ENCODE results near the gene CFTR.

The CFTR gene

GRCh38 chr7:117590191-117590590 lies 110.4 kb downstream of the CFTR start:
- DNase-seq (ENCODE audit: low spot score): no peak

- DNase-seq (ENCODE audit: low spot score): no peak
Observed at GRCh38 chr7:117592011-117592635, 112.3 kb downstream of the CFTR start.

GRCh38 chr7:117596134-117596533 lies 116.3 kb downstream of the CFTR start:
- no peak for DNase-seq (ENCODE audit: low spot score)

GRCh38 chr7:117597755-117598154 lies 117.9 kb downstream of the CFTR start:
- no peak for DNase-seq (ENCODE audit: low spot score)

GRCh38 chr7:117600911-117601310 lies 121.1 kb downstream of the CFTR start:
- DNase-seq (ENCODE audit: low spot score): no peak

- no peak for DNase-seq (ENCODE audit: low spot score)
Observed at GRCh38 chr7:117603627-117604026, 123.8 kb downstream of the CFTR start.

DNA sequence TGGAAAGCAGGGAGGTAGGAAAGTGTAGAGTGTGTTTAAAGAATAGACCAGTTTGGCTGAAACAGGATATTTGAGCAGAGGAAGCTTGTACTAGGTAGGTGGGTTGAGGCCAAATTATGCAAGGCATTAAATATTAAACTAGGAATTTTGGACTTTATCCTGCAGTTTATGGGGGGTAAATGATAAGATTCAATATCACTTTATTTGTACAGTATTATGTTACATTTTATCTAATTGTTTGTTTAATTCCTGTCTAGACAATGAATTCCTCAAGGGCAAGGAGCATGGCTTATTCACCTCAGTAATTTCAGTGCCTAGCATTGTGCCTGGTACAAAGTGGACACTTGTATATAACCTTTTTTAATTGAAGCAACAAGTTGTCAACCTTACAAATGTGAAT lies 125.9 kb downstream of the CFTR start:
- DNase-seq (ENCODE audit: low spot score): no peak

DNA sequence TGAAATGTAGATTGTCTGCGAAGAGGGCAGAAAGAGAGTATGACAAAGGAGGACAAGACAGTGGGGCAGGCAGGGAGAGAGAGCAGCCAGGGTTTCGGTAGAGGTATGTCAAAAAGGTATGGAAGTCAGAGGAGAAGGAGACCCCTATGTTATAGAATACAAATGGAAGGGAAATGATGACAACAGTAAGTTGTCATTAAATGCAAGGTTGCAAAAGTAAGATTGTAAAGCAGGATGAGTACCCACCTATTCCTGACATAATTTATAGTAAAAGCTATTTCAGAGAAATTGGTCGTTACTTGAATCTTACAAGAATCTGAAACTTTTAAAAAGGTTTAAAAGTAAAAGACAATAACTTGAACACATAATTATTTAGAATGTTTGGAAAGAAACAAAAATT lies 126.3 kb downstream of the CFTR start:
- no peak for DNase-seq (ENCODE audit: low spot score)

- no peak for DNase-seq (ENCODE audit: low spot score)
Observed at GRCh38 chr7:117610396-117610795, 130.6 kb downstream of the CFTR start.

DNA sequence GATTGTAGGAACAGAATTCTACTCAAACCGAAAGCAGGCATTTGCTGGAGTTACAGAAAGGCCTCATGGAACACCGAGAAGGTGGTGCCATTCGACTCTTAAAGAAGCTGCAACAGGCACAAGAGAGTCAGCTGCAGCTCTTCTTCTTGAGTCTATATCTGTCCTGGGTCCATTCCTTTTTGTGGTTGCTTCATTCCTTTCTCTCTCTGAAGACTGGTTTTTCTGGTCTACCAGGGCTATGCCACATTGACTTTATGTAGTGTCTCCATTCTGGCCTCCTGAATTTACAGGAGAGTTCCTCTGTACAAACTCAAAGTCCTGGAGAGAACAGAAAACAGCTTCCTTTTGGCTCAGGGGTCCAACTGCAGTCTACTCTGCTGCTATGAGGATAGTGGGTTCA lies 132.8 kb downstream of the CFTR start:
- no peak for DNase-seq (ENCODE audit: low spot score)

DNA sequence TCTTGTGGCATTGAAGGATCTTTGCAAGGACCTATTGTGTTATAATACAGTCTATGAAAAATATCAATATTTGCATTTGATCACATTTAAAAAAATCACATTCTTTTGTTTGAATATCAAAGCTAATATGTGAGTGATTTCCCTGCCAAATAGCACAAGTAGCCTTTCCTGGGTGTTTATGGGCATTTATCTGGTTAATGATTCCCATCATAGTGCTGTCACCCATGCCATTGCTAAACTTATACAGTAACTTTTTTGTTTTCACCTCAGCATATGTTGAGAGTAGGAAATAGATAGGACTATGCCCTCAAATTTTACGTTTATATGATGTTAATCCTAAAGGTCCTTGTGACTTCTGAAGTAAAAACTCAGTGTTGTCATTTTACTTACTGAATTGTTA lies 136.9 kb downstream of the CFTR start:
- DNase-seq (ENCODE audit: low spot score): no peak

DNA sequence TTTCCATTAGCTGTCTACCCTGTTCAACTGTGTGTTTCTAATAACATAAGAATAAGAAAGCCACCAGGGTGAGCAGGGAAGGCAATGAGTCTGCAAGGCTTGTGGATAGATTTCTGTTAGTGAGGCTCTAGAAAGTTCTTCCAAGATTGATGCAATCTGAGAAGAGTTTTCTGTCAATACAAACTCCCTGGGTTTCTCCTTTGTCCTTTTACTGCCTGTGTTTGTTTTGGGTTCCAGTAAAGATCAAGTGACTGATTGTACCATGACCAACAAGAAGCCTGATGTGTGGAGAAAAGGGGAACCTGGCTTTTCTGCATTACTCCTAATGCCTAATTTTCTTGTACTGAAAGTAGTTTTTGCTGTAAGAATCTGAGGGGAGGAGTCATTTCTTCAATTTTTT lies 139.9 kb downstream of the CFTR start:
- no peak for DNase-seq (ENCODE audit: low spot score)

DNA sequence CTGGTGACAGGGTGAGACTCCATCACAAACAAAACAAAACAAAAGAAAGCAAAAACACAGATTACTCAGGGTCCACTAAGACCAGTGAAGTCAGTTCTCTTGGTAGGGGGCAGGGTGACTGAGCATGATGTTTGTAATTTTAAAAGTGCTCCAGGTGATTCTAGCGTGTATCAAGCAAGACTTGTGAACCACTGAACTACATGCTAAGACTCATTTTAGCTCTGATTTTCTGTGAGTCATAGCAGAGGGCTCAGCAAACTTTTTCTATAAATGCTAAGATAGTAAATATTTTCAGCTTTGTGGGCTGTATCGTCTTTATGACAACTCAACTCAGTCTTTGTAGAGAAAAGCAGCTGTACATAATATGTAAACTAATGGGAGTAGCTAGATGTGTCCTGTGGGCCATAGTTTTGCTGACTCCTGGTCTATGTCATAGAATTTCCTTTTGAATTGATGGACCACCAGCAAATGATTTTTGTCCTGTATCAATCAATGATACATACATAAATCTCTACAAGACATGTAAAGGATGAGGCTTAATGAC lies 141.3 kb downstream of the CFTR start:
- DNase-seq (ENCODE audit: low spot score): no peak

- DNase-seq (ENCODE audit: low spot score): no peak
Observed at GRCh38 chr7:117623606-117624005, 143.8 kb downstream of the CFTR start.

DNA sequence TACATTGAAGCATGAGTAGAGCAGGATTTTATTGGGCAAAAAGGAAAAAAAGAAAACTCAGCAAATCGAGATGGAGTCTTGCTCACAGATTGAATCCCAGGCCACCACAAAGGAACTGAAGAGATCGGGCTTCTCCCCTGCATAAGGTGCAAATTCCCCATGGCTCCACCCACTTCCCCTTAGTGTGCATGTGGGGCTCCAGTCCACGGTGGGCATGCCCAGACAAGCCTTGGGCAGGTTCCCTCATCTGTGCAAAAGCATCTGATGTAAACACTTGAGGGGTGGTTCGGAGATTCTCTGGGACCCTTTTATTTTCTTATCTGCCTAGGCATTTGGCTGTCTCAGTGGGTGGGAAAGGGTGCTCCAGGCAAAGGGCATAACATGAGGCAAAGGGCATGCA lies 150.7 kb downstream of the CFTR start:
- no peak for DNase-seq (ENCODE audit: low spot score)

DNA sequence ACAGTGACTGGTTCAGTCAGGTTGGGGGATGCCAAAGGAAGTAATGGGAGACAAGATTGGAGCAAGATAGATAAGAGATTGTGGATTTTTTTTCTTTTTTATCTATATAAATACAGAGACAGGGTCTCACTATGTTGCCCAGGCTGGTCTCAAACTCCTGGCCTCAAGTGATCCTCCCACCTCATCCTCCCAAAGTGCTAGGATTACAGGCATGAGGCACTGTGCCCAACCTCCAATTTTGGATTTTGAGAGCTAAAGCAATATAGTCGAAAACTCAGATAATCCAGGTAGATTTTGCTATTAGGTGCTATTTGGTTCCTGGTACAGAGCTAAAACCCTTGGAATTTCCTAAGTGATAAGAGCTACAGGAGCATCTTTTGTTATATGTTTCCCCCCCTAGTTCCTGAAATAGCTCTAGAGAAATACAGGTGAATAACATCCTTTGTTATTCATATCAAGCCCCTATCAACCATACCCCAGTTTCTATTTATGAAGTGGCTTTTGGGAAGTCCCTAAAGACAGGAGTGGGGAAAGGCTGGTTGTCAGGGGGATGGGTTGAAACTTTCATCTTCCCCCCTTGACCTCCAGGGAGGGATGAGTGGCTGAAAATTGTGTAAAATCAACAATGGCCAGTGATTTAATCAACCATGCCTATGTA lies 151.2 kb downstream of the CFTR start:
- DNase-seq (ENCODE audit: low spot score): no peak

DNA sequence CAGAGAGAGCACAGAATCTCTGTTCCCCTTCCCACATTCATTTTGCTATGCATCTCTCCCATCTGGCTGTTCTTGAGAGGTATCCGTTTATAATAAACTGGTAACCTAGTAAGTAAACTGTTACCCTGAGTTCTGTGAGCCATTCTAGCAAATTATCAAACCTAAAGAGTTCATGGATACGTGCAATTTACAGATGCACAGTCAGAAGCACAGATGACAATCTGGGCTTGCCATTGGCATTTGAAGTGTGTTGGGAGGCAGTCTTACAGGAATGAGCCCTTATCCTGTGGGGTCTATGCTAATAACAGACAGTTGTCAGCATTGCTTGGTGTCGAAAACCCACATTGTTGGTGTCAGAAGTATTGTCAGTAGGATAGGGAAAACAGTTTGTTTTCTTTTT lies 151.8 kb downstream of the CFTR start:
- no peak for DNase-seq (ENCODE audit: low spot score)

DNA sequence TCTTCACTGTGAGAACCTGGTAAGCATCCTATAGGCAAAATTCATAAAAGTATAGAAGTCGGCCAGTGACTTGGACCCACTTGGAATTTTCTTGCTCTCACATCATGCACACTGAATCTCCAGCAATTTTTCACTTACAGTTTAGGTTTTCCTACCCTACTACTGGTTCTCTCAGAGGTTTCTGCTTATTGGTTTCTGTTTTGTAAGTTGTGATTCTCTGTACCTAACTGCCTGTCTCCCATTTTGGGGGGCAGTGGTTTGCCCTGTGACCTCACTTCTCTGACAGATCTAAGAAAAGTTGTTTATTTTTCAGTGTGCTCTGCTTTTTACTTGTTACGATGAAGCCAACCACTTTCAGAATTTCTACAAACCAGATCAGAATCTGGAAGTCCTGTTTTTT lies 158.1 kb downstream of the CFTR start:
- no peak for DNase-seq (ENCODE audit: low spot score)

DNA sequence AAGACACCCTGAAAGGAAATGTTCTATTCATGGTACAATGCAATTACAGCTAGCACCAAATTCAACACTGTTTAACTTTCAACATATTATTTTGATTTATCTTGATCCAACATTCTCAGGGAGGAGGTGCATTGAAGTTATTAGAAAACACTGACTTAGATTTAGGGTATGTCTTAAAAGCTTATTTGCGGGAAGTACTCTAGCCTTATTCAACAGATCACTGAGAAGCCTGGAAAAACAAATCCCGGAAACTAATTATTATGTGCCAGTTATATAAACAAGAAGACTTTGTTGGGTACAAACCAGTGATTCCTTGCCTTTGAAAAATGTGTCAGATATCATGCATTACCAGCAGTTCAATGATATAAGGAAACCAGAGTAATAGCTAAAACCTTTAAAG lies 160.1 kb downstream of the CFTR start:
- no peak for DNase-seq (ENCODE audit: low spot score)

DNA sequence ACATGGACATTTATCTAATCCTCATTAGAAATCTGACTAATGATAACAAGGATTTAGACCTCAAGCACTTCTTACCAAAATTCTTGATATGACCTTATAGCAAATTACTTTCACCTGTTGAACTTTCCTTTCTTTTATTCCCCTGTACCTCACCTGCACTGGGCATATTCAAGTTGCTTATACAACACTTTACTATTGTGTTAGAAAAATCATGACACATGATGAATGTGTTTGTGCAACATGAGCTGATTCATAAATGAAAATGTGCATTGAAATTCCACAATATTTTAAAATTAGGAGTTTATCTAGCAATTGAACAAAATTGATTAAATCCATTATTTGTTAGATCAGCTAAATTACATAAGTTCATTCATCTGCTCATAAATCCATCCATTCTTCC lies 160.6 kb downstream of the CFTR start:
- DNase-seq (ENCODE audit: low spot score): no peak

GRCh38 chr7:117645481-117646165 lies 165.8 kb downstream of the CFTR start:
- DNase-seq (ENCODE audit: low spot score): peak; percentile 12

DNA sequence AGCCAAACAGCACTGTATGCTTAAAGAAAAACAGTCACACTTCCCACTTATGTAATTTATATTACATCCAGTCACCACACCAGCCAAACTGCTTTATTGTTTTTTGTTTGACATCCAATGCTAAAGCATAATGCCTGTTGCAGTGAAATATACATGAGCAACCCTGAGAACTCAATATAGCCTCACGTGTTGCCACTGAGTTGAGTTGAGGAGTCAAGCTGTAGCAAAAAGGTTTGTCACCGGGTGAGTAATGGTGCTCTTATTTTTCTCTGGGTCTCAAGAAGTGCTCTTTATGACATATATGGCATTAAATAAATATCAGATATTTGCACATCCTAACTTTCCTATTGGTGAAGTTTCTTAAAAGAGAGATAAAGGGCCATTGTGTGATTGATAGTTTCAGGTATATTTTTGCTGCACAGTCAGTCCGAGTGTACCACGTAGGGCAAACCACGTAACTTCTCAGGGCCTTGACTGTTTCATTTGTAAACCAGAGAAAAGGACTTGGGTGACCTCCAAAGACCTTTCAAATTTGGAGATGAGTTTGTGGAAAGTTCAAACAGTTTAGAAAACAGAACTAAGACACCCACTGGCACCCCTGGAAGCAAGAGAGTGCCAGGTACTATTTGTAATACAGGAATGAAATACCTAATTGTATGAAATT lies 168.5 kb downstream of the CFTR start:
- no peak for DNase-seq (ENCODE audit: low spot score)
